DOHH2 (cell line): Measurements from ENCODE around the gene ZNF219.
A peak's percentile ranks its signal among the peaks of the same experiment; 100 is the strongest.

Source experiments
- H3F3A ChIP-seq: fragments of 200-600 bp; sonication (generic), shearing (Covaris generic); 2 replicates; pipeline ENCODE4 v1.6.0; 2016; ENCODE audit warnings: antibody characterized with exemption, mild to moderate bottlenecking; ENCODE audit not compliant: control insufficient read depth, insufficient read depth
- H3K27ac ChIP-seq: fragments of 200-600 bp; sonication (generic); 2 replicates; pipeline ENCODE4 v1.5.1; 2014; ENCODE audit warnings: low read depth, mild to moderate bottlenecking, low read length, moderate library complexity
- H3K27me3 ChIP-seq: fragments of 200-600 bp; sonication (generic); 2 replicates; pipeline ENCODE4 v1.6.1; 2014; ENCODE audit warnings: mild to moderate bottlenecking, low read length, mixed read lengths; ENCODE audit not compliant: control insufficient read depth
- H3K36me3 ChIP-seq: fragments of 200-600 bp; sonication (generic); 2 replicates; pipeline ENCODE4 v1.6.1; 2014; ENCODE audit warnings: mild to moderate bottlenecking, low read length, moderate library complexity, mixed read lengths; ENCODE audit not compliant: control insufficient read depth
- H3K4me1 ChIP-seq: fragments of 200-600 bp; sonication (generic); 2 replicates; pipeline ENCODE4 v1.6.1; 2014; ENCODE audit warnings: mild to moderate bottlenecking, low read length, mixed read lengths; ENCODE audit not compliant: control insufficient read depth
- H3K4me2 ChIP-seq: fragments of 200-600 bp; sonication (generic); 2 replicates; pipeline ENCODE4 v1.6.0; 2014; ENCODE audit warnings: mild to moderate bottlenecking, low read length, moderate library complexity
- H3K4me3 ChIP-seq: fragments of 200-600 bp; sonication (generic); 2 replicates; pipeline ENCODE4 v1.5.1; 2014; ENCODE audit warnings: mild to moderate bottlenecking, low read length, mixed read lengths
- H3K79me2 ChIP-seq: fragments of 200-600 bp; sonication (generic); 2 replicates; pipeline ENCODE4 v1.6.1; 2014; ENCODE audit warnings: mild to moderate bottlenecking, low read length, mixed read lengths; ENCODE audit not compliant: control insufficient read depth
- H3K9me2 ChIP-seq: fragments of 200-600 bp; sonication (generic); replicated peaks from 2 replicates; pipeline ENCODE4 v1.6.1; 2014; ENCODE audit warnings: mild to moderate bottlenecking, low read length, mixed read lengths; ENCODE audit not compliant: control insufficient read depth
- H3K9me3 ChIP-seq: fragments of 200-600 bp; sonication (generic); 2 replicates; pipeline ENCODE4 v1.6.1; 2014; ENCODE audit warnings: antibody characterized with exemption, low read length, mixed read lengths; ENCODE audit not compliant: control insufficient read depth, insufficient read depth
- H4K20me1 ChIP-seq: fragments of 200-600 bp; sonication (generic); 2 replicates; pipeline ENCODE4 v1.6.0; 2014; ENCODE audit warnings: low read depth, mild to moderate bottlenecking, antibody characterized with exemption, low read length, moderate library complexity; ENCODE audit not compliant: control insufficient read depth, insufficient read depth
- CTCF ChIP-seq: fragments of 200-600 bp; sonication (generic); IDR thresholded peaks from one replicate; pipeline ENCODE4 v1.5.1; 2014; ENCODE audit warnings: antibody characterized with exemption, mild to moderate bottlenecking, low read depth, low read length; ENCODE audit not compliant: poor library complexity, severe bottlenecking
- EZH2phosphoT487 ChIP-seq: fragments of 200-600 bp; sonication (generic); IDR thresholded peaks from 2 replicates; pipeline ENCODE4 v1.6.1; 2017; ENCODE audit warnings: borderline replicate concordance, mild to moderate bottlenecking, antibody characterized with exemption, low read length, moderate library complexity, mixed read lengths

ZNF219 gene

GRCh38 chr14:21040370-21040925 lies 58.0 kb downstream of the ZNF219 start:
- Histone ChIP-seq H3K27me3 (peaks cover 39% of the 10 kb centered on the region), H3K36me3 (no peaks in the 10 kb centered on the region), H3K9me3 (no peaks in the 10 kb centered on the region), H3K79me2 (no peaks in the 10 kb centered on the region), H3F3A (no peaks in the 10 kb centered on the region), H3K4me1 (no peaks in the 10 kb centered on the region), H4K20me1 (no peaks in the 10 kb centered on the region), H3K4me3 (no peak overlapping the region), H3K4me2 (no peak overlapping the region), H3K9me2 (no peaks in the 10 kb centered on the region), H3K27ac (no peak overlapping the region)
- no peak for TF ChIP-seq EZH2phosphoT487
- TF ChIP-seq CTCF = peak; percentile 8
